Activated CD4-positive, alpha-beta T cell treated with anti-CD3 and anti-CD28 coated beads, Interleukin-2, amount 50 U/mL, for 4 hours (primary cell): ENCODE data around the gene SNF8.

Source experiments
- DNase-seq, 2 experiments: peaks; one replicate each; pipeline ENCODE4 v3.0.0-alpha.2; 2020

SNF8 gene

DNA sequence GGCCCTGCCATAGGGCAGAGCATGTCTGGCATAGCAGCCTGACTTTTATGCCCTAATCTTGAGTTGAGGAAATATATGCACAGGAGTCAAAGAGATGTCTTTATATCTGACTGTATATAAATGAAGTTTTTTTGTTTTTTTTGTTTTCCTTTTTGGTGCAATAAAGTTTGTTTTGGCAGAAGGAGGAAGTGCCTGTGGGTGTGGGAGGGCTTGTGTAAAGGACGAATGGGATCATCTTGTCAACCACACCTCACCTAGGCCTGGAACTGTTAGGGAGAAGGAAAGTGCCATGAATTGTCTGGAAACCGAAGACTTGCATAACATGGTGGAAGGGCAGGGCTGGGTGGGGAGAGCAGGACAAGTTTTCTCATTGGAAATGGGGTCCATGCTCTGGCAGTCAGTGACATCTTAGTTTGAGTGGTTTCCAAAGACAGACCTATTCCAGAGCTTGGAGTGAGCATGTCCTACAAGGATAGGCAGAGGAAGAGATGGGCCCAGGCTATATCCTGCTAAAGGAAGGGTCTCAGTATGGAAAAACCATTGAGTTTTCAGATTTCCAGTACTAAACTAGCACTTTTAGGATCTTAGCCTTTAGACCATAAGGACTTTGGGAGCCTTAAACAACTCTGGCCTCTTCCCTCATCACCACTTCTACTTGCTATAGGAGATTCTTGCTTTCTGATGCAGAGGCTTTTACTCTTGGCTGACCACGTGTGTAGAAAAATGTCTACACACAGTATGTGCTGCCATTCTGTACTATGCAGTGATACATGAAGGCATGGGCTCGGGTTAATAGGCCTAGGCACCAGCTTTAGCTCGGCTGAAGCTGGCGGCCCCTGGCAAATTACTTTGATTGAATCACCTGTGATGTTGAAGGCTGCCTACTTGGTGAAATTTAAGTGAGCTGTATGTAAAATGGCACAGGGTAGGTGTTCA is 15.5 kb downstream of the SNF8 start:
- DNase-seq = no peak

DNA sequence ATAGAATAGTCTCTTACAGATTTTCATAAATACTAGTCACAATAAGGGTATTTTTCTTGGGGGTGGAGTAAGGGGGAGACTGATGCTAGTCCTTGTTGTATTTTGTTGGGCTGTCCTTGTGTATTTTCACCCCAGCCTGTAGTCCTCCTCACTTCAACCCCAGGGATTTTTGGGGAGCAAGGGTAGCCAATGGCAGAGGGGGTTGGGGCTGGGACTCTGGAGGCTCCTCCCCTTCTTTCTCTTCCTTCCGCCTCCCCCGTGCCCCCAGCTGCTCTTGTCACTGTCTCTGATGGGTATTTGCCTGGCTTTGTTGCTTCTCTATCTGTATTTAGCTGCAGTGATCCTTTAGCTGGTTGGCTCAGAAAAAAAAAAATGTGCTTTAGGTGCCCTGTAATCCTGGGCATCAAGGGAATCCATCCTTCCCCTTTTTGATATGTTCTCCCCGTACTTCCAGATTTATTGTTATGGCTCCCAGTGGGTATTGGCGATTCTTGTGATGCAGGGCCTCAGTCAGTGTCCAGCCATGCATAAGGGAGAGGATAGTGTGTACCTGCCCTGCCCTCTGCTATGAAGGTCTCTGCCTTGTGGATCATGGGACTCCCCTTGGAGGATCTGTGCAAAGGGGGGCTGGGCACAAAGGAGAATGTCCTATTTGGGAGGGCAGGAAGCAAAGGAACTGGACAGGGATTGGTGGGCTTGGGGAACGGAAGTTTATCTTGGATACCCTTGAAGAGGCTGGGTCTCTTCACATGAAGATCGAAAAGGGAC is 16.5 kb downstream of the SNF8 start:
- DNase-seq = no peak

DNA sequence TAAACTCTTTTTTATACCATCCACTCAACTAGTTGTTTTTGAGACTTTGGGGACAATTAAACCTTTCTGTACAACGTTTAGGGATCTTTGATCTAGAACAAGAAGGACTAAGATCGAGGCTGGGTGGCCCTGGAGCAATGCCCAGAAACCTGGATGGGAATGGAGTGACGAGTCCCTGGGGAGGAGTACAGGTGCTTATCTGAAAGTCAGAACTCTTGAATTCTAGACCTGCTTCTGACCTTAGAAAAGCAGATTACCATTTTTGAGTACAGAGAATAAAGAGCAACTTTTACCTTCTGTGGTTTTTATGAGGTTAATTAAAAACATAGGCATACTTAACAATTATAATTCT is 18.7 kb downstream of the SNF8 start:
- no peak for DNase-seq

DNA sequence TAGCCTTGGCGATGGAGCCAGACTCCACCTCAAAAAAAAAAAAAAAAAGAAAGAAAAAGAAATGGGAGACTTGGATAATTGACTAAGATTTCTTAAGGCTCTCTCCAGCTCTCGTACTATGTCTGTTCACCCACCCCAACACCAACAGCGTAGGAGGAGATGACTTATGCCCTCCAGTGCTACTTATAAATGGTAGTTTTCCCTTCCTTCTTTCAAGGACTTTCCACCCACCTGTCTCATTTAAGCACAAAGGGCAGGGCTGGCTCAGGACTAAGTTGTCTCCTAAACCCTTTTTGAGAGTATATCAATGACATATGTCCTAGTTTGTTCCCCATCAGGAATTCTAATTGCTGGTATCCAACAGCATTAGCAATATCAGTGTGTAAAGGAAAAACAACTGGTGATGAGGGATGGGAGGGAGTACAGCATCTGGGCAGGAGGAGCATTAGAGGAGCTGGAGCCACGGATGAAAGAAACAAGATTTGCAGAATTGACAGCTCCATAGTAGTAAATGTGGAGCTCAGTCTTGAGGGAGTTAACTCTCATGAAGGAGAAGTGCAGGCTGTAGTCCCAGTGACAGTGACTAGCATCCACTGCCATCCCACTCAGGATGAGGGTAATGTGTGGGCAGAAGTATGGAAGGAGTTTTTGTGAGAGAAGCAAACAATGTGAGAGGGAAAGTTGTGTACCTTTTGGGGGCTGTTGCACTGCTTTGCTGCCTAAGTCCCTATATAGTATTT is 19.2 kb downstream of the SNF8 start:
- no peak for DNase-seq

DNA sequence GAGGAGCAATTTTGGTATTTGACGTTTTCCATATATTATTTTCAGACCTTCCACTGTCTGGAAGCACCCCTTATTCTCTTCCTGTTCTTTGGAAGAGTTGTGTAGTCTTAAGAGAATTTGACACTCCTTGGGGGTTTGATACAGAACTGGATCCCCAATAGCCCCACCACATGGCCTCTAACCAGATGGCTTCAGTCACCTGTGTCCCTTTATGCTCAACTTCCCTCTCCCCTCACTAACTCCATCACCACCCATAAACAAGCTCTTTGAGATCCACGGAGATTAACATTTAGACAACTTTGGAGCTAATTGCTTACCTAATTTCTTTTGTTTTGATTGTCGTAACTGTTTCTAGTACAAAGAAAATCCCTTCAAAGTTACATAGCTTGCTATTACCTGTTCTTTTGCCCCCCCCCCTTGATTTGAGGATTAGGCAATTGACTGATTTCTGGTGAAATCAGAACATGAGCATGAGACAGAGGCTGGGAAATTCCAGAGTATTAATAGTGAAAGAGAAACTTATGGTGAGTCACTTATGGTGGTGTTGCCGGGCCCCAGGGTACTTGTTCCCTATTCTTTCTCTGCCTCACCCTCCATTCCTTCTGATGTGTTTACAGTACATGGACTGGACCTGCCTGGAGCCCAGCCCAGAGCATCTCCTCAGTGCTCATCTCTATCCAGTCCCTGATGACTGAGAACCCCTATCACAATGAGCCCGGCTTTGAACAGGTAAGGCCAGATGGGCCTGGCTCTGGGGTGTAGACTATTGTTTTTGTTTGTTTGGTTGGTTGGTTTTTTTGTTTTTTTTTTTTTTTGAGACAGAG is 29.0 kb downstream of the SNF8 start:
- peak; percentile 12 to 35 for DNase-seq

DNA sequence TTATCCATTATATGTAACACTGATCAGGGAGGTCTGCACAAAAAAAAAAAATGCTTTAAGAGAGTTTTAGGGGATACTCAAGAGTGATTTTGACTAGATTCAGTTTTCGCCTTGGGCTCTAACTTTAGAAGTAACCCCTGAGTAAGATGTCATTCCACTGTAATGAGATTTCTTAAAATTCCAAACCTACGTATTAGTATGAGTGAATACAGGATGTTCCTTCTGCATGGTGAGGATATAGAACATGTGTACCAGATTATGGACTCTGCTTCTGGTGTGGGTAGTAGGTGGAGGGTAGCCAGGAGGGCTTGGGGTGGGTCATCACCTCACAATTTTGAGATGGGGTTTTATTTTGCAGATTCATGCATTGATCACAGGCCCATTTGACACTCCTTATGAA is 32.2 kb downstream of the SNF8 start:
- no peak for DNase-seq

DNA sequence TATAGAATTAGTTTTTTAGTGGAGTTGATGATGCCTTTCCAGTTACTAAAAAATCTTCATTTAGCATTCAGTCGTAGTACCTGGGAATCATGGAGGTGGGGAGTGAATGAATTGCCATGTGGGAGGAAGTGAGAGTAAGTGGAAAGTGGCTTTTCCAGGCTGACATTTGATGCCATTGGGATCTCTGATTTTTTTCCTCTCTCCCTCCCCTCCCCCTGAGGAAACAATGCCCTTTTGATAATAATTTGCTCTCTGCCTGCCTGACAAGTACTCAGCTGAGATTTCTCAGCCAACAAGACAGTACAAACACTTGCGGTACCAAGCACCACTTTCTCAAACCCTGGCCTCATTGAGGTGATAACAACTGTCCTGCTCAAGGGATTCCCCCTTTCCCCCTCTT is 34.3 kb downstream of the SNF8 start:
- no peak for DNase-seq

DNA sequence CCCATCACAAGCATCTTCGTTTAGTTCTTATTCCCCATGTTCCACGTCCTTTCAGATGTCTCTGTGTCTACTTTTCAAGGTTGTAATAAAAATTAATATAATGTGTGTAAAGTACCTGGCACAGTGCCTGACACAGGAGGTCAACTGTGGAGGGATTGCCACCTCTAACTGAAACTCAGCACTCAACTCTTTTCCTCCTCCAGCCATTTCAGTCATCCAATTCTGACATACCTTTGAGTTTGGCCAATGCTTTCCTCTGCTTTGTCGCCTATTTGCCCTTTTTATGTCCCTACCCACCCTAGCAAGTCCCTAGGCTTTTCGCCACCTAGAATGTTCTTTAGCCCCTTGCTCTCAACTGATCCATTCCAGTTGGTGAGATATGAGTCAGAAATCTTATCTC is 34.9 kb downstream of the SNF8 start:
- DNase-seq = no peak

DNA sequence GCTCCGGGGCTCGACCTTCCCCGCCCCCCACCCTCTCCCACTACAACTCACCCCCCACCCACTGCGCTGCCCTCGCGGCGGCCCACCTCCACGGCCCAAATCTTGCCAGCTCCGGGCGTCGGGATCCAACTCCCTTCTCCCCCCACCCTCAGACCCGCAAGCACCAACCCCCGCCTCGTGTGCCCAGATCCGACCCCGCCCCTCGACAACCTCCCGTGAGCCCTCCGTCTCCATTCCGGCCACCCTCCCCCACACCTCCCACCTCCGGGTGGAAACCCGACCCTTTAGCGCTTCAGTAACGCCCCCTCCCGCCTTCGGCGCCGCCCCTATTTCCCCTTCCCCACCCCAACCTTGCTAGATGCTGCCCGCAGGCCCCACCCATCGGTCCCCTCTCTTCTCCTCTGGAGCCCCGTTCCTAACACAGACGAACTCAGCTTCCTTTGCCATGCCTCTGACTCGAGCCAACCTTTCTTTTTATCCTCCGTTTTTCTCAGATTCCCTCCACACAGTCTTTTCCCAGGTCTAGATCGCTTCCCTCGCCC is 35.7 kb downstream of the SNF8 start:
- DNase-seq = peak; percentile 89 to 90

DNA sequence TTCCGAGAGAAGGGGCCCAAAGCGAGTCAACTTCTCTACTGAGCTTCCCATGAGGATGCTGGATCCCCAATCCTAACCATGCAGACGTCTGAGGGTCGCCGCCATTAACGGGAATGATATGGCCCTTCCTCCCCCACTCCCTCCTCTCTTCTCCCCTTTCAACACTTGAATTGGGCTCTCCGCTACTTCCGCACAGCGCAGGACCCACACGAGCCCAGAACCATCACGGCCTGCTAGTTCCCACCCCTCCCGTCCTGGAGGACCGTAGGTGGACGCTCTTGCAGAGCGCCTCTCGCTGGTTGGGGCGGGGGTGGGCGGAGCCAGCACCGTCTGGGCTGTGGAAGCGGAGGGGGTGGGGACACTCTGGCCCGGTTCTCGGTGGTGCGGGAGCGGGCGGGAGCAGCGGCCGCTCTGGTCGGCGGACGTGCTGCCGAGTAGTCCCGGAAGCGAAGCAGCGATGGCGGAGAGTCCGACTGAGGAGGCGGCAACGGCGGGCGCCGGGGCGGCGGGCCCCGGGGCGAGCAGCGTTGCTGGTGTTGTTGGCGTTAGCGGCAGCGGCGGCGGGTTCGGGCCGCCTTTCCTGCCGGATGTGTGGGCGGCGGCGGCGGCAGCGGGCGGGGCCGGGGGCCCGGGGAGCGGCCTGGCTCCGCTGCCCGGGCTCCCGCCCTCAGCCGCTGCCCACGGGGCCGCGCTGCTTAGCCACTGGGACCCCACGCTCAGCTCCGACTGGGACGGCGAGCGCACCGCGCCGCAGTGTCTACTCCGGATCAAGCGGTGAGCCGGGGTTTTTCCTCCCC is 36.4 kb downstream of the SNF8 start, which contains the start of gene UBE2Z:
Gene UBE2Z, plus strand, starts transcription at position 361 of the 797 bp plus-strand sequence. Its CDS starts 97 bp downstream, at position 458.
- peak; percentile 85 to 87 for DNase-seq

DNA sequence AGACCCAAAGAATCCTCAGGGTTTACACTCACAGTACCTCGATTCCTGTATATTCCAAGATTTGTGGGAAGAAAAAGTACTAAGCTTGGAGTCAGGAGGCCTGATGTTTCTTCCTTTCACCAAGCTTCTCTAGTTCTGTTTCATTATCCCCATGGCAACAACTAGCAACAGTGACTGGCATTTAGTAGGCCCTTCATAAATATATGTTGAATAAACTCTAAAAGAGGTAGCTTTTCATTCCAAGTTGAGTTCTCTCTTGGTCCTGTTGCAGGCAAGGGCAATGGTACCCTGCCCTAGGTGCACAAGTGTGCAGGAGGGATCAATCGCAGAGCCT is 37.0 kb downstream of the SNF8 start:
- DNase-seq = no peak

DNA sequence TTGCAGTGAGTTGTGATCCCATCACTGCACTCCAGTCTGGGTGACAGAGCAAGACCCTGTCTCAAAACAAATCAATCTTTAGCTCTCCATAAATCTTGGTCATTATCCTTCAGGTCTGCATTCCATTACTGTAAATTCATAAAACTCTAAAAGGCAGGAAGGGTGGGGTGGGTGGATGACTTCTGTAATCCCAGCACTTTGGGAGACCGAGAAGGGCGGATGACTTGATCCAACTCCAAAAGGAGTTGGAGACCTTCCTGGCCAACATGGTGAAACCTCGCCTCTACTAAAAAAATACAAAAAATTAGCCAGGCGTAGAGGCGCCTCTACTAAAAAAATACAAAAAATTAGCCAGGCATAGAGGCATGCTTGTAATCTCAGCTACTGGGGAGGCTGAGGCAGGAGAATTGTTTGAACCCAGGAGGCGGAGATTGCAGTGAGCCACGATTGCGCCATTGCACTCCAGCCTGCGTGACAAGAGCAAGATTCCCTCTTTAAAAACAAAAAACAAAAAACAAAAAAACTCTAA is 38.6 kb downstream of the SNF8 start:
- no peak for DNase-seq

DNA sequence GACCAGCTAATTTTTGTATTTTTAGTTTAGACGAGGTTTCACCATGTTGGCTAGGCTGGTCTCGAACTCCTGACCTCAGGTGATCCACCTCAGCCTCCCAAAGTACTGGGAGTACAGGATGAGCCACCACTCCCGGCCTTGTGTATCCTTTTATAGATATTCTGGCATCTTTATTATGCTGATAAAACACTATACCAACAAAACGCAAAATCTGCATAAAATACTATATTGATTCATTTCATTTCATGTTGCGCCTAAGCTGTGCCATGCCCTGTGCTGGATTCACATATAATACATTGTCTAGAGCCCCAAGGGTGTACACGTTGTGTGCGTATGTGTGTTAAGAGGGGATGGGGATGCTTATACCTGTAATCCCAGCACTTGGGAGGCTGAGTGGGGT is 40.2 kb downstream of the SNF8 start:
- no peak for DNase-seq

DNA sequence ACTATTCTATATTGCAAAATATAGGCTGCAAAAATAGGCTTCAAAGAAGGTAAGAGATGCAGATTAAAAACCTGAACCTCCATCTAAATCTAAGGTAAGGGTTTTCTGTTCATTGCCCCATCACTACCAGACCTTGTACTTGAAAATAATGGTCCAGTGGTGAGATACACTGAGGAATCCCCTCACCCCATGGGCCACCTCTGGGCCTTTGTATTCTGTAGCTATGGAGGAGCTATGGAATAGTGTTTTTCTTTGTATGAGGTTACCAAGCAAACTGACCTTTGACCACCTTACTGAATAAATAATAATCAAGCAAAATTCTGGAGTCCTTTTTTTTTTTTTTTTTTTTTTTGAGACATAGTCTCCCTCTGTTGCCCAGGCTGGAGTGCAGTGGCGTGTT is 41.2 kb downstream of the SNF8 start:
- no peak for DNase-seq

DNA sequence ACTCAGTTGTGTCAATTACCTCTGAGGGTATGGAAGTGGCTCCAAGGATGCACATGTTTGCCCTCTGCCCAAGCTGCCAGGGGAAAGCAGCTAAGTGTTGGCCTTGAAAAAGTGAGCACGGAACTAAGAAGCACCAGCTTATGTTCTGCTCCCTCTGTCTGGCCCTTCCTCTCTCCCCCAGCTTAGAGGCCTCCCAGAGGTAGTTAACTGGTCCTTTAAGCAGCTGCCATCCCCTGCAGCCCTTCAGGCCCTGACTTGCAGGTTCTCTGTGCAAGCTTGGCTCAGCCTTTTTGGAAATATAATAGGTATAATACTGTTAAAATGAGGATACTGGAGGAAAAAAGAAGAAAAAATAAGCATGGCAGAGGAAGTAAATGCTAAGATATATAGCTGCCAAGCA is 43.4 kb downstream of the SNF8 start:
- no peak for DNase-seq

DNA sequence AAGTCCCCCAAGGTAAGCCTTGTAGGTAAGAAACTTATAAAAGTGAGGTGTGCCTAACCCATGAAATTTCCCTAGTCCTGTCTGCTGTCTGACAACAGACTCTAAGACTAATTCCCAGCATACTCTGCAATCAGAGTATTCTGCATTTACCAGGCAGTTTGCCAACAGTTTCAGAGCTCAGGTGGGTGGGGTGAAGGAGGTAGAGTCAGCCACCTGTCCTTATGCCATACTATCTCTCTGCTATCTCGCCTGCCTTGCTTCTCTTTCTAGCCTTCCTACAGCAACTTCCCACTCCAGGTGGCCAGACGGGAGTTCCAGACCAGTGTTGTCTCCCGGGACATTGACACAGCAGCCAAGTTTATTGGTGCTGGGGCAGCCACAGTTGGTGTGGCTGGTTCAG is 49.8 kb downstream of the SNF8 start:
- DNase-seq = no peak

DNA sequence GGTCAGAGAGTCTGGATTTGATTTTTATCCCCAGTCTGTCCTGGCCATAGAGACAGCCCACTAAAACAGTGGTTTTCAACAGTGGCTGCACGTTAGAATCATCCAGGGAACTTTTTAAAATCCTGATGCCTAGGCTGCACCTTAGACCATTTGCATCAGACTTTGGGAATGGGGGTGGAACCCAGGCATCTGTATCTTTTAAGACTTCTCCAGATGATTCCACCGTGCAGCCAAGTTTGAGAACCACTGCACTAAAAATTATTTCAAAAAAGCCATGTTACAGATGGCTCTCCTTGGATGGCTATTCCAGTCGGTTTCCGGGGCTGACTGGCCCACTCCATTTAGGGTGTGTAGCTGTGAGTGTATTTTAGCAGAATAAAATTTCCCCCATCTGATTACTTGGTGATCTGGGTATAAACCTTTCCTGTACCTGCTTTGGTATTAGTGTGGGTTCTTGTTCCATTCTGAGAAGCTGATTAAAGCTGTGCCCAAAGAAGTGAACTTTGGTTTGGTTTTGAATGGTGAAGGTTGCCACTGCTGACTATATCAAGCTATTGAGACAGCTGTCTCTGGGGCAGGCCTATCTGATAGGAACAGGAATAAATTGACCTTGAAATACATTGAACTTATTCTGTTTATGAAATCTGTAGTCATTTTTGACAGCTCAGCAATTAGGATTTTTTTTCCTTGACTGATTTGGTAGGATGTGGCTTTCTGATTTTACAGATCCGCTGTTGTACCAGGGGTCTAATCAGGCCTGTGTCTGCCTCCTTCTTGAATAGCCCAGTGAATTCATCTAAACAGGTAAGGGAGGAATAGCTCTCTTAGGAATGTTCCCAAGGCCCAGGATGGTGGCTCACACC is 50.8 kb downstream of the SNF8 start:
- no peak for DNase-seq

DNA sequence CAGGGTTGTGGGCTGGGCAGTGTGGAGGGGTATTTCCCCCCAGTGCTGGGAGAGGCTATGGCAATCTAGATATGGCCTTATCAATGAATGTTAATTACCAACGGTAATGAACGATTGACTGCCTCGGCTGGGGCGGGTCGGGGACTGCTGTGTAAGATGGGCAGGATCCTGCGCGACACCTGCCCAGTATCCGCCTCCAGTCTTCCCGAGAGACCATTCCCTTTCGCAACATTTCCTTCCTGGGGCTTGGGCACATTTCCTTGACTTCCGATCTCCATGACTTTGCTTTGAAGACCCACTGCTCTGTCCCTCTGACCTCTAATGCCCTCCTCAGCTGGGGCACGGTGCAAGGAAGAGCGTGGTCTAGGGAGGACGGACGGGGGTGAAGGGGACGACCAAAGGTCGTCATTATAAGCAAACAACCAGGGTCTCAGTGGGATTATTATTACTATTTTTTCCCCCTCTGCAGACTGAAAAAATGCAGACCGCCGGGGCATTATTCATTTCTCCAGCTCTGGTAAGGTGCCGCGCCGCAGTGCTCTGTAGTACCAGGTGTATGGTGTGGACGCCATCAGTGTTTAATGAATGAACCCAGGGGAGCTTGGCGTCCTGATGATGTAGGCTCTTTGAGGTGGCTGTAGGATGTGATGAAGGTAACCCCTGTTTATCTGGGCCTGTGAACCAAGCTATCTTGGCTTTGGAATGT is 51.5 kb downstream of the SNF8 start:
- no peak for DNase-seq

DNA sequence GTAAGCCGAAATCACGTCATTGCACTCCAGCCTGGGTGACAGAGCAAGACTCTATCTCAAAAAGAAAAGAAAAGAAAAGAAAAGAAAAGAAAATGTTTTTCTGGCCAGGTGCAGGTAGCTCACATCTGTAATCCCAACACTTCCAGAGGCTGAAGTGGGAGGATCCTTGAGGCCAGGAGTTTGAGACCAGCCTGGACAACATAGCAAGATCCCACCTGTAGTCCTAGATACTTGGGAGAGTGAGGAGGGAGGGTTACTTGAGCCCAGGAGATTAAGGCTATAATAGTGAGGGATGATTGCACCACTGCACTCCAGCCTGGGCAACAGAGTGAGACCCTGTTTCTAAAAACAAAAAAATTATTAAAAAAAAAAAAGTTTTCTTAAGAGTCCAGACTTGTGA is 54.6 kb downstream of the SNF8 start:
- no peak for DNase-seq

DNA sequence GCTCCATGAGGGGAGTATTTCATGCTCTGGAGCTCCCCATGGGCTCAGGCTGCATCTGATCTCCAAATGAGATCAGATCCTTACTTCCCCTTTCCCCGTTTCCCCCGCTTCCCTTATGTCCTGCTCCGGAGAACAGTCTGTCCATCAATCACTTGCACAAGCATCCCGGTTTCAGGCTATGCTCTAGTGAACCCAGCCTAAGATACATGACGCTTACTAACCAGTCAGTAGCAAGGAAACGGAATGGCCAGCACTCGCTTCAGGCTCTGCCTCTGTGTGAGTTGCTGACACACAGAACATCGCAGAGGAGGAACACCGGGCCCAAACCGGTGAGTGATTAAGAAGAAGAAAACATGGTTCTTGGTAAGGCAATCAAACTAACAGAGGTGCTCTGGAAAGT is 61.5 kb downstream of the SNF8 start:
- no peak for DNase-seq
